PC-3 (cell line): ENCODE measurements around the gene ASB13. TPM values are rescaled to one million over a fixed set of nuclear protein-coding genes. Genes with fewer than 3 reads are reported as not detected.

Experiments
- ATAC-seq: fragments of 200-7000 bp; cut with Tn5 transposase; 2 replicates; pipeline ENCODE4 v1.9.1; 2020; ENCODE audit warnings: mild to moderate bottlenecking, moderate library complexity
- Bru-seq: library from RNA; stranded (reverse); fragments of 400-500 nt; gene quantifications from one replicate; lab custom pipeline; 2021; lab: Mats Ljungman, UMichigan
- BruChase-seq, 2 experiments: library from RNA; stranded (reverse); fragments of 400-500 nt; gene quantifications; one replicate each; lab custom pipeline; 2021; lab: Mats Ljungman, UMichigan
- BruUV-seq: library from RNA; stranded (reverse); fragments of 400-500 nt; replicated peaks from 2 replicates; lab custom pipeline; 2021; lab: Mats Ljungman, UMichigan
- CTCF ChIA-PET: fragments of 300-600 bp; sonication (Branson Sonifier 250); formaldehyde crosslinking; loops from one replicate; lab custom pipeline; 2022; ENCODE audit warnings: antibody characterized with exemption; lab: Charles Lee
- POLR2A ChIA-PET: fragments of 300-600 bp; sonication (Branson Sonifier 250); formaldehyde crosslinking; loops from one replicate; lab custom pipeline; 2022; ENCODE audit warnings: antibody characterized with exemption; ENCODE audit not compliant: unreplicated experiment; lab: Charles Lee
- DNase-seq: peaks from one replicate; pipeline ENCODE4 v3.0.0-alpha.2; 2015
- H2AFZ ChIP-seq: fragments of 300-600 bp; sonication (generic); 2 replicates; pipeline ENCODE4 v1.6.0; 2016; ENCODE audit warnings: antibody characterized with exemption, low read length
- H3F3A ChIP-seq: fragments of 300-600 bp; sonication (generic); one replicate; pipeline ENCODE4 v1.6.0; 2017; ENCODE audit warnings: antibody characterized with exemption, low read length, control low read depth, mild to moderate bottlenecking; ENCODE audit not compliant: unreplicated experiment
- H3K27ac ChIP-seq: fragments of 300-600 bp; sonication (generic); 2 replicates; pipeline ENCODE4 v1.5.1; 2016; ENCODE audit warnings: mild to moderate bottlenecking, low read length
- H3K27me3 ChIP-seq: fragments of 300-600 bp; sonication (generic); 2 replicates; pipeline ENCODE4 v1.6.1; 2016; ENCODE audit warnings: low read length, mixed read lengths
- H3K36me3 ChIP-seq: fragments of 300-600 bp; sonication (generic); 2 replicates; pipeline ENCODE4 v1.6.1; 2016; ENCODE audit warnings: low read depth, mixed run types, low read length, mixed read lengths
- H3K4me1 ChIP-seq: fragments of 300-600 bp; sonication (generic); 2 replicates; pipeline ENCODE4 v1.5.1; 2016; ENCODE audit warnings: low read length; ENCODE audit not compliant: insufficient read depth
- H3K4me2 ChIP-seq: fragments of 300-600 bp; sonication (generic); 2 replicates; pipeline ENCODE4 v1.6.0; 2016; ENCODE audit warnings: low read length
- H3K4me3 ChIP-seq: fragments of 300-600 bp; sonication (generic); 2 replicates; pipeline ENCODE4 v1.5.1; 2016; ENCODE audit warnings: mild to moderate bottlenecking, low read length, mixed read lengths
- H3K79me2 ChIP-seq: fragments of 300-600 bp; sonication (generic); 2 replicates; pipeline ENCODE4 v1.6.1; 2017; ENCODE audit warnings: low read length, mixed read lengths
- H3K9ac ChIP-seq: fragments of 300-600 bp; sonication (generic); 2 replicates; pipeline ENCODE4 v1.6.0; 2016; ENCODE audit warnings: mild to moderate bottlenecking, low read length
- H3K9me2 ChIP-seq: fragments of 300-600 bp; sonication (generic); replicated peaks from 2 replicates; pipeline ENCODE4 v1.6.1; 2016; ENCODE audit warnings: mixed run types, low read length, mixed read lengths
- H3K9me3 ChIP-seq: fragments of 300-600 bp; sonication (generic); 2 replicates; pipeline ENCODE4 v1.6.1; 2016; ENCODE audit warnings: low read length, mixed read lengths
- H4K20me1 ChIP-seq: fragments of 300-600 bp; sonication (generic); 2 replicates; pipeline ENCODE4 v1.6.1; 2016; ENCODE audit warnings: low read length, mixed read lengths
- EZH2 ChIP-seq: fragments of 300-600 bp; sonication (generic); IDR thresholded peaks from one replicate; pipeline ENCODE4 v1.6.1; 2017; ENCODE audit warnings: antibody characterized with exemption, mild to moderate bottlenecking, low read length; ENCODE audit not compliant: unreplicated experiment
- EZH2phosphoT487 ChIP-seq: fragments of 300-600 bp; sonication (generic); IDR thresholded peaks from 2 replicates; pipeline ENCODE4 v1.6.1; 2018; ENCODE audit warnings: mild to moderate bottlenecking, antibody characterized with exemption, low read length, borderline replicate concordance
- intact Hi-C: fragments of 100-400 bp; cut with micrococcal nuclease; formaldehyde crosslinking; loops from 2 replicates; pipeline ENCODE4 v1.9.0; 2023
- long read RNA-seq: library from polyadenylated mRNA; unstranded; transcript quantifications from one replicate; pipeline ENCODE4 v2.0.0, GENCODE V29; 2021; ENCODE audit not compliant: unreplicated experiment
- total RNA-seq: library from RNA; depleted of rRNA; stranded (reverse); fragments of >200 nt; gene quantifications from 2 replicates; pipeline ENCODE4 v1.2.3, GENCODE V29; 2014; rRNA removed
- TF ChIP-seq, protein P1 (sequence below): fragments of 300-600 bp; sonication (generic); conservative IDR thresholded peaks from 2 replicates; pipeline ENCODE4 v1.5.1; 2017; ENCODE audit warnings: antibody characterized with exemption, low read depth, mild to moderate bottlenecking, low read length

ASB13 gene, protein sequence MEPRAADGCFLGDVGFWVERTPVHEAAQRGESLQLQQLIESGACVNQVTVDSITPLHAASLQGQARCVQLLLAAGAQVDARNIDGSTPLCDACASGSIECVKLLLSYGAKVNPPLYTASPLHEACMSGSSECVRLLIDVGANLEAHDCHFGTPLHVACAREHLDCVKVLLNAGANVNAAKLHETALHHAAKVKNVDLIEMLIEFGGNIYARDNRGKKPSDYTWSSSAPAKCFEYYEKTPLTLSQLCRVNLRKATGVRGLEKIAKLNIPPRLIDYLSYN
- total RNA-seq (5.4 and 6.6 TPM in 2 replicates), Bru-seq, nascent RNA (percentile 48 among the genes with signal in this experiment), BruChase-seq, experiment 1, labeled RNA remaining after a 6-hour chase (percentile 47 among the genes with signal in this experiment), BruChase-seq, experiment 2, labeled RNA remaining after a 2-hour chase (percentile 53 among the genes with signal in this experiment)
- long read RNA-seq, transcript ASB13-201 (6 exons, 2,699 nt): major isoform, 24 of 41 reads
- long read RNA-seq, partial matches to known transcripts: 4 of 41 reads
- long read RNA-seq, other reads (novel, unspliced or antisense): 11 of 41 reads

GRCh38 chr10:5666008-5666840, at the start of gene ASB13:
ASB13 (minus strand) TSS chr10:5666595; CDS start chr10:5666551, 44 bp downstream.
- peak within 1 kb of the TSS; percentile 74 for H3K9ac ChIP-seq
- no peak within 1 kb of the TSS for H3K27ac ChIP-seq
- peaks cover 12% of the 10 kb centered on the region for H3K79me2 ChIP-seq
- BruUV-seq: no TSS peak
- no peaks in the 10 kb centered on the region for H4K20me1 ChIP-seq
- peaks cover 20% of the 10 kb centered on the region for H3K4me1 ChIP-seq
- TF ChIP-seq, protein P1, sequence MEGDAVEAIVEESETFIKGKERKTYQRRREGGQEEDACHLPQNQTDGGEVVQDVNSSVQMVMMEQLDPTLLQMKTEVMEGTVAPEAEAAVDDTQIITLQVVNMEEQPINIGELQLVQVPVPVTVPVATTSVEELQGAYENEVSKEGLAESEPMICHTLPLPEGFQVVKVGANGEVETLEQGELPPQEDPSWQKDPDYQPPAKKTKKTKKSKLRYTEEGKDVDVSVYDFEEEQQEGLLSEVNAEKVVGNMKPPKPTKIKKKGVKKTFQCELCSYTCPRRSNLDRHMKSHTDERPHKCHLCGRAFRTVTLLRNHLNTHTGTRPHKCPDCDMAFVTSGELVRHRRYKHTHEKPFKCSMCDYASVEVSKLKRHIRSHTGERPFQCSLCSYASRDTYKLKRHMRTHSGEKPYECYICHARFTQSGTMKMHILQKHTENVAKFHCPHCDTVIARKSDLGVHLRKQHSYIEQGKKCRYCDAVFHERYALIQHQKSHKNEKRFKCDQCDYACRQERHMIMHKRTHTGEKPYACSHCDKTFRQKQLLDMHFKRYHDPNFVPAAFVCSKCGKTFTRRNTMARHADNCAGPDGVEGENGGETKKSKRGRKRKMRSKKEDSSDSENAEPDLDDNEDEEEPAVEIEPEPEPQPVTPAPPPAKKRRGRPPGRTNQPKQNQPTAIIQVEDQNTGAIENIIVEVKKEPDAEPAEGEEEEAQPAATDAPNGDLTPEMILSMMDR: no peak
- TF ChIP-seq EZH2phosphoT487 (no peak), EZH2 (no peak)
- ChIA-PET CTCF (no interaction called here), POLR2A (no interaction called here)
- H3K27me3 ChIP-seq: no peaks in the 10 kb centered on the region
- peak within 1 kb of the TSS; percentile 80 for H3K4me3 ChIP-seq
- peak within 1 kb of the TSS; percentile 92 for H3K4me2 ChIP-seq
- DNase-seq: peak; percentile 50
- H2AFZ ChIP-seq: peak within 1 kb of the TSS; percentile 78
- peak; percentile 90 for ATAC-seq
- no peaks in the 10 kb centered on the region for H3F3A ChIP-seq
- no peaks in the 10 kb centered on the region for H3K9me3 ChIP-seq
- no peaks in the 10 kb centered on the region for H3K9me2 ChIP-seq
- intact Hi-C loops: no loop called here
- no peaks in the 10 kb centered on the region for H3K36me3 ChIP-seq

DNA sequence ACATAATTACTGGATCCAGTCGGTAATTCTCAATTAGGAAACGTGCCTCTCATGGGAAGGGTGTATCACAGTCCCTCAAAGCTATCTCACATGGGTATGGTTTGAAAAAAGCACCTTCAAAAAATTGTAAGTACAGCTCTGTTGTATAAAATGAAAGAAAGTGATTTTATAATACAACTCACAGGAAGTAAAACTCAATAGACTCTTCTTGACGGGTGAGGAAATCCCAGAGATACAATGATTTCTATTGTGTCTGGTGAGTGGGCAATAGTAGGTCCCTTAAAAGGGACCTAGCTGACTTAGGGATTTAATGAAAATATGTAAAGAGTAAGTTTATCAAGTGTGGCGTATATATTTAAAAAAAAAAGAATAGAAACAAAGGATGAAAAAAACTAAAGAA, 45.2 kb upstream of the ASB13 start:
- BruUV-seq: no TSS peak
- H3K4me2 ChIP-seq: no peak overlapping the region
- no peaks in the 10 kb centered on the region for H3F3A ChIP-seq
- no peak overlapping the region for H2AFZ ChIP-seq
- no peak overlapping the region for H3K4me3 ChIP-seq
- peaks cover 61% of the 10 kb centered on the region for H3K79me2 ChIP-seq
- no peaks in the 10 kb centered on the region for H3K36me3 ChIP-seq
- H4K20me1 ChIP-seq: no peaks in the 10 kb centered on the region
- DNase-seq (no peak), ATAC-seq (no peak)
- no peaks in the 10 kb centered on the region for H3K9me3 ChIP-seq
- no peaks in the 10 kb centered on the region for H3K27me3 ChIP-seq
- no peak overlapping the region for H3K27ac ChIP-seq
- no peak overlapping the region for H3K9ac ChIP-seq
- intact Hi-C loops: no loop called here
- H3K4me1 ChIP-seq: no peaks in the 10 kb centered on the region
- ChIA-PET POLR2A (interaction anchor here (0.6 kb wide), 1 partner anchor 160 kb away, joined by 3 read pairs; no protein-coding TSS in a partner anchor), CTCF (no interaction called here)
- H3K9me2 ChIP-seq: no peaks in the 10 kb centered on the region
- TF ChIP-seq EZH2: no peak
- no peak for TF ChIP-seq EZH2phosphoT487
- TF ChIP-seq, protein P1: no peak
